Measurements from ENCODE around the gene FER1L5. TPM values are rescaled to one million over a fixed set of nuclear protein-coding genes. Genes with fewer than 3 reads are reported as not detected.

FER1L5 gene
- total and polyA plus RNA-seq, 9 donors: 0.17 to 3.9 (median 1.1) TPM

GRCh38 chr2:96695602-96696001, 53.0 kb downstream of the FER1L5 start:
- no peak for DNase-seq
- H3K27me3 ChIP-seq (ENCODE audit: control insufficient read depth, insufficient read depth, low read length): no peaks in the 10 kb centered on the region
- 76% methylated on average over 14 of the region's 15 CpGs for WGBS (ENCODE audit: insufficient coverage)
- no peaks in the 10 kb centered on the region for H3K9me3 ChIP-seq (replicated peaks; ENCODE audit: control insufficient read depth, low read depth, low read length)
- H3K4me1 ChIP-seq (ENCODE audit: control insufficient read depth, insufficient read depth, low read length): peaks cover 12% of the 10 kb centered on the region
- peaks cover 2% of the 10 kb centered on the region for H3K36me3 ChIP-seq (ENCODE audit: control insufficient read depth, insufficient read depth, low read length)
- no peak overlapping the region for H3K4me3 ChIP-seq (ENCODE audit: low read length)
- H3K27ac ChIP-seq (ENCODE audit: low read length): no peak overlapping the region

DNA sequence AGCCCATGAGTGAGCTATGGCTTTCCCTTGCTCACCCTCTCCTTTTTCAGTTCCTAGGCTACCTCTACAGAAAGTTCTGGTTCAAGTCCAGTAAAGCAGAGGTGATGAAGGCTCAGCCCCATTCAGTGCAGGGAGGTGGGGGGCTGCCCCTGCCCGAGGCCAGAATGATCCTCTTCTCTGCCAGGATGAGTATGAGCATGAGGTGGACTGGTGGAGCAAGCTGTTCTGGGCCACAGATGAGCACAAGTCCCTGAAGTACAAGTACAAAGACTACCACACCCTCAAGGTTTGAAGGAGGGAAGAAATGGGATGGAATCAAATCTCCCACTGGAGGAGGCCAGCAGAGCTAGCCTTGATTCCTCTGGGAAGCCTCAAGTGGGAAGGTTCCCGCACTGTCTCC, 54.9 kb downstream of the FER1L5 start:
- 83% methylated on average over 2 of the region's 2 CpGs for WGBS (ENCODE audit: insufficient coverage)

DNA sequence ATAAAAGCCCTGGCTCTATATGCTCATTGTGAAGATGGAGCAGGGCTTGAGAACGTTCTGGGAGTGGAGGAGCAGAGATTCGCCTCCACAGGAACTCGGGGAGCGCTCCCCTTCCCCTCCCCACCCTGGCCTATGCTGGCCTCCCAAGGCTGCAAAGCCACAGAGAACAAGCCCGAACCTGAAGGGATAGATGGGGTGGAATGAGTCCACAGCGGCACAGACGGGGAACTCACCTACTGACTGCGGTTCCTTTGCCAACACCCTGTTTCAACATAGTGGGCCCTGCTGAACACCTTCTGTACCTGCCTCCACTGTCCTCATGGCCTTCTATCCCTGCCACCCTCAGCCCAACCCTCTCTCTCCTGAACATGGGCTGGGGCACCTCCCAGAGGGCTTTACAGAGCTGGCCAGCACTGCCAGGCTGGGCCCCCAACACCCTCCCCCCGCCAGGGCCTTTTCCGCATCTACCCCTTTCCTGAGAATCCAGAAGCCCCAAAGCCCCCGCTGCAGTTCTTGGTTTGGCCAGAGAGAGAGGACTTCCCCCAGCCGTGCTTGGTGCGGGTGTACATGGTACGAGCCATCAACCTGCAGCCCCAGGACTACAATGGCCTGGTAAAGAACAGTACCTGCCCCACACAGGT, 55.8 kb downstream of the FER1L5 start:
- Histone ChIP-seq H3K9me3 (replicated peaks; ENCODE audit: control insufficient read depth, low read depth, low read length) (no peaks in the 10 kb centered on the region), H3K27me3 (ENCODE audit: control insufficient read depth, insufficient read depth, low read length) (no peaks in the 10 kb centered on the region), H3K36me3 (ENCODE audit: control insufficient read depth, insufficient read depth, low read length) (peaks cover 25% of the 10 kb centered on the region), H3K4me3 (ENCODE audit: low read length) (no peak overlapping the region), H3K4me1 (ENCODE audit: control insufficient read depth, insufficient read depth, low read length) (peaks cover 6% of the 10 kb centered on the region), H3K27ac (ENCODE audit: low read length) (no peak overlapping the region)
- 91% methylated on average over 7 of the region's 14 CpGs for WGBS (ENCODE audit: insufficient coverage)
- no peak for DNase-seq

More for the DNA sequence above, 54.9 kb downstream of the FER1L5 start:
- no peaks in the 10 kb centered on the region for H3K9me3 ChIP-seq (replicated peaks; ENCODE audit: control insufficient read depth, low read depth, low read length)
- peaks cover 16% of the 10 kb centered on the region for H3K36me3 ChIP-seq (ENCODE audit: control insufficient read depth, insufficient read depth, low read length)
- DNase-seq: no peak
- H3K4me3 ChIP-seq (ENCODE audit: low read length): no peak overlapping the region
- H3K27ac ChIP-seq (ENCODE audit: low read length): no peak overlapping the region
- H3K27me3 ChIP-seq (ENCODE audit: control insufficient read depth, insufficient read depth, low read length): no peaks in the 10 kb centered on the region
- peaks cover 9% of the 10 kb centered on the region for H3K4me1 ChIP-seq (ENCODE audit: control insufficient read depth, insufficient read depth, low read length)

- 78% methylated on average over 1 of the region's 6 CpGs for WGBS (ENCODE audit: insufficient coverage)
Measured at GRCh38 chr2:96699021-96699420, 56.5 kb downstream of the FER1L5 start.

GRCh38 chr2:96699621-96700020, 57.1 kb downstream of the FER1L5 start:
- Histone ChIP-seq H3K4me1 (ENCODE audit: control insufficient read depth, insufficient read depth, low read length) (peaks cover 4% of the 10 kb centered on the region), H3K36me3 (ENCODE audit: control insufficient read depth, insufficient read depth, low read length) (peaks cover 34% of the 10 kb centered on the region), H3K27me3 (ENCODE audit: control insufficient read depth, insufficient read depth, low read length) (no peaks in the 10 kb centered on the region), H3K4me3 (ENCODE audit: low read length) (no peak overlapping the region), H3K9me3 (replicated peaks; ENCODE audit: control insufficient read depth, low read depth, low read length) (no peaks in the 10 kb centered on the region), H3K27ac (ENCODE audit: low read length) (no peak overlapping the region)
- 82% methylated on average over 3 of the region's 9 CpGs for WGBS (ENCODE audit: insufficient coverage)
- DNase-seq: no peak

More at GRCh38 chr2:96699021-96699420, 56.5 kb downstream of the FER1L5 start:
- no peaks in the 10 kb centered on the region for H3K9me3 ChIP-seq (replicated peaks; ENCODE audit: control insufficient read depth, low read depth, low read length)
- no peaks in the 10 kb centered on the region for H3K27me3 ChIP-seq (ENCODE audit: control insufficient read depth, insufficient read depth, low read length)
- no peak for DNase-seq
- H3K4me3 ChIP-seq (ENCODE audit: low read length): no peak overlapping the region
- H3K27ac ChIP-seq (ENCODE audit: low read length): no peak overlapping the region
- peaks cover 4% of the 10 kb centered on the region for H3K4me1 ChIP-seq (ENCODE audit: control insufficient read depth, insufficient read depth, low read length)
- H3K36me3 ChIP-seq (ENCODE audit: control insufficient read depth, insufficient read depth, low read length): peaks cover 28% of the 10 kb centered on the region

DNA sequence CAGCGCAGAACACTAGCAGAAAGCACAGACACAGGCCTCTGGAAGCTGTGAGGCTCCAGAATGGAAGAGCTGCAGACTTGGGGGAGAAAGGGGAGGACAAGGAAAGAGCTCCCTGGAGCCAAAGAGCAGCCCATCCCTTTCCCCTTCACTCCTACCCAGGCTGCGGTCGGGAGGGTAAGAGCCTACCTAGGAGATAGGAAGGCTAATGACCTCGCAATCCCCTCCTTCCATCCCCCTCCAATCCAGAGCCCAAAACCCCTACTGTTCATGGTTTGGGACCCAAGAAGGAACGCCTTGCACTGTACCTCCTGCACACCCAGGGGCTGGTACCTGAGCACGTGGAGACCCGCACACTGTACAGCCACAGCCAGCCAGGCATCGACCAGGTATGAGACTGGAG, 57.5 kb downstream of the FER1L5 start:
- Histone ChIP-seq H3K27me3 (ENCODE audit: control insufficient read depth, insufficient read depth, low read length) (no peaks in the 10 kb centered on the region), H3K4me3 (ENCODE audit: low read length) (no peak overlapping the region), H3K4me1 (ENCODE audit: control insufficient read depth, insufficient read depth, low read length) (peaks cover 2% of the 10 kb centered on the region), H3K27ac (ENCODE audit: low read length) (no peak overlapping the region), H3K9me3 (replicated peaks; ENCODE audit: control insufficient read depth, low read depth, low read length) (no peaks in the 10 kb centered on the region), H3K36me3 (ENCODE audit: control insufficient read depth, insufficient read depth, low read length) (peaks cover 38% of the 10 kb centered on the region)
- WGBS (ENCODE audit: insufficient coverage): 94% methylated on average over 4 of the region's 8 CpGs
- DNase-seq: no peak

- DNase-seq: no peak
- H3K27ac ChIP-seq (ENCODE audit: low read length): no peak overlapping the region
- no peaks in the 10 kb centered on the region for H3K27me3 ChIP-seq (ENCODE audit: control insufficient read depth, insufficient read depth, low read length)
- H3K36me3 ChIP-seq (ENCODE audit: control insufficient read depth, insufficient read depth, low read length): peaks cover 53% of the 10 kb centered on the region
- no peaks in the 10 kb centered on the region for H3K9me3 ChIP-seq (replicated peaks; ENCODE audit: control insufficient read depth, low read depth, low read length)
- no peaks in the 10 kb centered on the region for H3K4me1 ChIP-seq (ENCODE audit: control insufficient read depth, insufficient read depth, low read length)
- H3K4me3 ChIP-seq (ENCODE audit: low read length): no peak overlapping the region
- WGBS (ENCODE audit: insufficient coverage): 83% methylated on average over 2 of the region's 6 CpGs
Measured at GRCh38 chr2:96701636-96702035, 59.1 kb downstream of the FER1L5 start.

GRCh38 chr2:96702098-96702785, 59.7 kb downstream of the FER1L5 start:
- no peak overlapping the region for H3K27ac ChIP-seq (ENCODE audit: low read length)

DNA sequence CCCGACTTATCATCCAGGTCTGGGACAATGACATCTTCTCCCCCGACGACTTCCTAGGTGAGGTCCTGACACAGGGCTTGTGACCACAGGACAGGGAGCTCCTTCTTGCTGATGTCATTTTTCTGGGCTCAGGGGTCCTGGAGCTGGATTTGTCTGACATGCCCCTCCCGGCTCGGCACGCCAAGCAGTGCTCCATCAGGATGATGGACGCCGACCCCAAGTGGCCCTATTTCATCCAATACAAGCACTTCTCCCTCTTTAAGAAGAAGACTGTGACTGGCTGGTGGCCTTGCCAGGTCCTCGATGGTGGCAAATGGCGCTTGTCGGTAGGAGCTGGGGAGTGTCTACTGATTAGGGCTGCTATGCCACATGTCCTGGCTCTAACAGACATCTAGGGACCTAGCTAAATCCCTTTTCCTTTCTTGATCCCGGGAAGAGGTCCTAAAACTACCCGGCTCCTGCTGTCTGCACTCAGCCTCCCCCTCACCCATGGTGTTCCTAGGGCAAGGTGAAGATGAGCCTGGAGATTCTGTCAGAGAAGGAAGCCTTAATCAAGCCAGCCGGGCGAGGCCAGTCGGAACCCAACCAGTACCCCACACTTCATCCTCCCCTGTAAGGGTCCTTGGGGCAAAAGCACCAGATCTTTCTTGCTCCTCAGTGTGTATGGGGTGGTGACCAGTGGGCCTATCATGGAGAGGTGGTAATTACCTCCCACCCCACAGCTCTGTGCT, 60.6 kb downstream of the FER1L5 start:
- Histone ChIP-seq H3K27ac (ENCODE audit: low read length) (no peak overlapping the region), H3K27me3 (ENCODE audit: control insufficient read depth, insufficient read depth, low read length) (no peaks in the 10 kb centered on the region), H3K36me3 (ENCODE audit: control insufficient read depth, insufficient read depth, low read length) (peaks cover 68% of the 10 kb centered on the region), H3K4me1 (ENCODE audit: control insufficient read depth, insufficient read depth, low read length) (no peaks in the 10 kb centered on the region), H3K9me3 (replicated peaks; ENCODE audit: control insufficient read depth, low read depth, low read length) (no peaks in the 10 kb centered on the region), H3K4me3 (ENCODE audit: low read length) (no peak overlapping the region)
- WGBS (ENCODE audit: insufficient coverage): 100% methylated on average over 3 of the region's 16 CpGs
- no peak for DNase-seq

More at GRCh38 chr2:96702098-96702785, 59.7 kb downstream of the FER1L5 start:
- Histone ChIP-seq H3K4me1 (ENCODE audit: control insufficient read depth, insufficient read depth, low read length) (no peaks in the 10 kb centered on the region), H3K36me3 (ENCODE audit: control insufficient read depth, insufficient read depth, low read length) (peaks cover 59% of the 10 kb centered on the region), H3K27me3 (ENCODE audit: control insufficient read depth, insufficient read depth, low read length) (no peaks in the 10 kb centered on the region), H3K4me3 (ENCODE audit: low read length) (no peak overlapping the region), H3K9me3 (replicated peaks; ENCODE audit: control insufficient read depth, low read depth, low read length) (no peaks in the 10 kb centered on the region)
- DNase-seq: no peak
- WGBS (ENCODE audit: insufficient coverage): 90% methylated on average over 14 of the region's 17 CpGs

GRCh38 chr2:96710985-96711384, 68.4 kb downstream of the FER1L5 start:
- no peaks in the 10 kb centered on the region for H3K4me1 ChIP-seq (ENCODE audit: control insufficient read depth, insufficient read depth, low read length)
- peaks cover 65% of the 10 kb centered on the region for H3K36me3 ChIP-seq (ENCODE audit: control insufficient read depth, insufficient read depth, low read length)
- H3K27me3 ChIP-seq (ENCODE audit: control insufficient read depth, insufficient read depth, low read length): no peaks in the 10 kb centered on the region
- peaks cover 7% of the 10 kb centered on the region for H3K9me3 ChIP-seq (replicated peaks; ENCODE audit: control insufficient read depth, low read depth, low read length)
- no peak overlapping the region for H3K4me3 ChIP-seq (ENCODE audit: low read length)
- WGBS (ENCODE audit: insufficient coverage): 83% methylated on average over 2 of the region's 3 CpGs
- H3K27ac ChIP-seq (ENCODE audit: low read length): no peak overlapping the region
- DNase-seq: no peak
